GM21737 (cell line): Measurements from ENCODE around the gene TSPAN10.
"Not testable (repeated sequence)": the region's sequence is repeated elsewhere in the genome, so short reads cannot be mapped to it uniquely, and the experiment has no call there.

Source experiments
- ATAC-seq: cut with Tn5 transposase; IDR thresholded peaks from one replicate; pipeline ENCODE4 v1.9.1; 2021; ENCODE audit warnings: mild to moderate bottlenecking, moderate library complexity; ENCODE audit not compliant: unreplicated experiment

The TSPAN10 gene

DNA sequence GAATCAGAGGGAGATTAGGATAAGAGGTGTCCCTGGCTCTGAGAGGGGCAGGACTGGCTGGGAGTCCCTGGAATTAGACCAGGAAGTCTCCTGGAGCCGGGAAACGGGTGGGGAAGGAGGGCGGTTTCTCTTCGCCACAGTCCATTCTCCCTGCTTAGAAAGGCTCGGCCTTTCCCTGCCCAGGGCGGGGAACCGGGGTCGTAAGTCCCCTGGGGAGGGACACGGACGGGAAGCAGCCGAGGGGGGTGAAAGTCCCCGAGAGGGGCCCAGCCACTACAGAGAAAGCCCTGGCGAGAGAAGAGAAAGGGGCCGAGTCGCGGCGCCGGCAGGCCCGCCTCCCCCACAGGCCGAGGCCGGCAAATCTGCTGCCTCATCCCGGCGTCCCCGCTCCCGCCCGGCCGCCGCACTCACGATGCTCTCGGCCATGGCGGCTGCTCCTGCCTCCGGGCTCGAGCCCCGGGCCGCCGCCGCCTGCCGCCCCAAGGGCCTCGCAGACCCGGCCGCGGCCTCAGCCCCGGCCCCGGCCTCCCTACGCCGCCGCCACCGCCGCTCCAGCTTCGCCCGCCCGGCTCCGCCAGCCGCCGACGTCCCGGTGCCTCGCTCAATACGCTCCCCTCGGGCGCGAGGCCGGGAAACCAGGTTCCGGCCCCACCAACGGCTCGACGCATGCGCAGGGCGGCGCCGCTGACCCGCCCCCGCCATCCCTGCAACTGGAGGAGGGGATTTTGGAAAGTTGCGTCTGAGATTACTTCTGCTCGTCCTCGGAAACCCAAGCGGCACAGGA is at the start of gene TSPAN10, which contains the start of gene NPLOC4:
Gene TSPAN10 (plus strand): TSS at position 692 of the 784 bp plus-strand sequence. CDS start 5,217 bp downstream, outside the sequence.
Gene NPLOC4 (minus strand): TSS at position 608 of the 784 bp plus-strand sequence. CDS start 182 bp downstream, at position 426.
- peak; percentile 84 for ATAC-seq

DNA sequence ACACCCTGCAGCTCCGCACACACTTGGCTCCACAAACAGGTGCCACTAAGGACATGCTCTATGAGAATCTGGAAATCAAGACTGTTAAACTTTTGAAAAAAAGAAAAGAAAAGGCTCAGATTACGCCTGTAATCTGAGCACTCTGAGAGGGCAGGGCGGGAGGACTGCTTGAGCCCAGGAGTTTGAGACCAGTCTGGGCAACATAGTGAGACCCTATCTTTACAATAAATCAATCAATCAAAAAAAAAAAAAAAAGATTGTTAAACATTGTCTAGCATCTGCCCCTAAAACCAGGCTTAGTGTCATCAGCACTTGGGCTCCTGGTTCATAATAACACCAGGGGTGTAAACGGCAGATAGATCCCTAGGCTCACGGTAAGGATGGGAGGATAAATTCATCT is 47.4 kb upstream of the TSPAN10 start:
- no peak for ATAC-seq

DNA sequence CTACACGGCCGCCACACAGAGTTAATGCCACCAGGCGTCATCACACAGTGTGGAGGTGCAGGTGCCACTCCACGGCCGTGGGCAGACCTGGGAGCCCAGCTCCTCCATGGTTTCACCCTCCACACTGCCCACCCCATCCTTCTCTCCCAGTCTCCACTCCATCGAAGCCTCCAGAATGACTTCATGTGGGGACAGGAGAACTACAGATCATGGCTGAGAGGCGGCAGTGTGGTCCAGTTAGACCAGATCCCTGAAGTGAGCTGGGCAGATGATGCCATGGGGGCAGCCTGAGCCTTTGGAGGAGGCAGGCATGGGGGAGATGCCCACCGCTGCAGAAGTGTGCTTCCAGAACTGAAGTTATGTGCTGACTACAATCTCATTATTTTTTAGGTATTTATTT is 46.9 kb upstream of the TSPAN10 start:
- ATAC-seq: no peak

DNA sequence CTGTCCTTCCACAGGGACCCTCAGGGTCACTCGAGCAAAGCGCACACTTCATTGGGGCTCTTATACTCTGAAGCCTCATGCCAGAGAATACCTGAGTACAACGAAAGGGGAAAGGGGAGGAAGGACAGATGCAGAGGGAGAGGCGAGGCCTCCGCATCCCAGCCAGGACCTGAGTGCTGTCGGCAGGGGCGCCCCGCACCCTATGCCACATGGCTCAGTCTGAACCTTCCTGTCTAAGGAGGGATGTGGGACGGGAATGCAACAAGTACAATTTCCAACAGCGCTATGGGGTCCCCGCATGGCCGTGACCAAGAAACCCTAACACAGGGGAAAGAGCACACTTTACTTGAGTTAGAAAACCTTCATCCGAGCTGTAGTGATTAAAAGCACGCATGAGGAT is 45.0 kb upstream of the TSPAN10 start:
- ATAC-seq: no peak

DNA sequence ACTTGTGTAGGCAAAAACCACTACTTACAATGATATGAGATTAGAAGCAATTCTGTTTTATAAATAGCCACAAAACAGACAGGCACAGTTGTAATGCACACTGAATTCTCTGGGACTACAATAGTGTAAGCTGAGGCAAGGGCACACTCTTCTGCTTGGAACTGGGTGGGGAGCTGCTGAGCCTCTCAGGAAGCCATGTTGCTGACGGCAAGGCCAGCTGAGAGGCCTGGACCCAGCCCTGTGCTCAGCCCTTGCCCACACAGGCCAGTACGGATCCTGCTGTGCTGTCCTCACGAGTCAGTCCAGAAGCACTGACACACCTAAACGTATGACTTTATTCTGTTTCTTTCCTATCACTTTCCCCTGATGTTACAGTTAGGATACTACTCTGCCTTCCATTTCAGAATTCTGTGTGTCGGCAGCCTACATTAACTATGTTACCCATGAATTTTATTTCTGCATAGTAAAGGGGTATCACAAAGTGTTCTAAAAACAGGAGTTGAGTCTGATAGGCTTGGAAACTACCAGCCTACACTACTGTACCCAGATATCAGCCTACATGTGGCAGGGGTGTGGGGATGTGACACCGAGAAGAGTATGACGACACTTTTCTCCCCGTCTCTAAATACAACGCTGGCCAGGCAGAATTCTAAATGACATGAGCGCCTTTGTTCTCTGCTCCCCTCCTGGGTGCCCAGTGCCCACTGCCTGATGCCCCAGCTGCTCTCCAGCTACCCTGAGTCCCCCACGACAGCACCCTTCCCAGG is 43.7 kb upstream of the TSPAN10 start:
- no peak for ATAC-seq

DNA sequence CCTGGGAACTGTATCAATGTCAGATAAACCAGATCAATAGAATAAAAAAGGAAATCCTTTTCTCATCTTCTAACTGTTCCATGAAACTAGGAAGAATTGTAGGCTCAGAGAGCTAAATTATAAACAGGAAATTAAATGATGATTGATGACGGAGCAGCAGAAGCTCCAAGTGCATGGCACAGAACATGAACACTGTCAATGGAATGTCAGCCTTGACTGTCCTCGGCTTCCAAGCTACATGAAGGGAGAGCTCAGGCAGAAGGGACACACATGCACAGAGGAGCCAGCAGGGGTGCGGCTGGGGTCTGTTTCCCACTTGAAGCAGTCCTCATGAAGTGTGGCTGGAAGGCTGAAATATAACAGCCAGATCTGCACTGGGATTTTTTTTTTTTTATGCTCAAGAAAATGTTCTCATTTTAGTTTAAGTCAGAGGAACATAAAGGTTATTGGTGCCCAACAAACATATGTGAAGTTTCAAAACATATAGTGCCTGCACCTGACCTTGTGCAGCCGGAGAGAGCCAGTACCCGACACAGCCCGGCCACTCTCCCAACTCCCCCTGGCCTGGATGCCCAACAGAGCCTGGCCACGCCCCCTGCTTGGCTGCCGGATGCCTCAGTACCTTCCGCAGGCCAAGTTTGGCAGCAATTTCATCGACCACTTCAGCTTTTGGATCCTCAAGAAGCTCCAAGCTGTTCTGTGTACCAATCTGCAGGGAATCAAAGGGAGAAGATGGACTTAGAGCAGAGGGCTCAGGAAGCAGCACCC is 37.1 kb upstream of the TSPAN10 start:
- no peak for ATAC-seq

DNA sequence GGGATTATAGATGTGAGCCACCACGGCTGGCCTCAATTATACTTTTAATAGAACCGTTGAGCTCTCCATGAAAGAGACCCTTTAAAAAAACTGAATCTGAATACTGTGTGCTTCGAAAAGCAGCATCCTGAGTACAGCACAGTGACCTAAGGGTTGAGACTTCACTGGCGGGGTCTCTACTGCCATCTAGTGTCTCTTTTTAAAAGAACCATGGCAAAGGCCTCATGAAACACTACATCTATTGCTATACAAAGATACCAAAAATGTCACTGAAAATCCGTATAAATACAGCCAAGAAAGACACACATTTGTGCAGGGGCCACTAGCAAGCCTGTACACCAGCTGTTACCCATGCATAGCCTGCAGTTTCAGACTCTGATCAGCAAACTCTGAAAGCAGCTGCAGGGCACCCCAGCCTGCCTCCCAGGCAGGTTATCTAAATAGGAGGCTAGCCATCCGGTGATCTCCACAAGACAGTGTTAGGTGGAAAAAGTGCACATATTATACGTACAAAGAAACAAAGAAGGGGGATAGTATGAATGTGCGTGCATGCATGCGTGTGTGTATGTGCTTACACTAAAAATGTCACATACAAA is 35.4 kb upstream of the TSPAN10 start:
- ATAC-seq: no peak

DNA sequence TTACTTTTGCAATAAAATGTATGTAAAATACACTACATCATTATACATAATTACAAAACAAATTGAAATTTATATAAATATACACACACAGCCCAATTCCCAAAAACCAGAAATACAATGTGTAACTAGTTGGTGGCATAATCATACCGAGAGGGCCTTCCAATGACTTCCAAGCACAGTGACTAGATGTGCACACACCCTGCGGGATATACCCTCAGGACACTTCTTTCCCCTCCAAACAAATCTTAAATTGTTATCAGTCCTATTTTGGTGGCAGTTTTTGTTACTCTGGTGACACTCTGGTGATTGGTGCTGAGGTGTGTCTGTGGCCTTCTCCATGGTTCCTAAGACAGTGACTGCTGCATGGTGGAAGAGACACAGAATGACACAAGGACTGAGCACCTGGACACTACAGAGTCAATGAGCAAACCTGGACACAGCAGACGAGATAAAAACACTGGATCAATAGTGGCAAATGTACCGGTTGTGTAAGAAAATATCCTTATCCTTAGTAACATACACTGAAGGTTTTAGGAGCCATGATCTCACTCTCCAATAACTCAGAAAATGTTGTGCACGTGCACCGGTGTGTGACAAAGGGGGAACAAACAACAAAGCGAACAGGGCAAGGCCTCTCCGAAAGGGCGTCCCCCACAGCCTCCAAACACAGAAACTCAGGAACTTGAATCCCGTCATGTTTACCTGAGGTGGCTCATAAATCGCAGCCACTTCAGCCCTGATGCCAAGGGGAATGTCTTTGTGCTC is 33.0 kb upstream of the TSPAN10 start:
- ATAC-seq: no peak

DNA sequence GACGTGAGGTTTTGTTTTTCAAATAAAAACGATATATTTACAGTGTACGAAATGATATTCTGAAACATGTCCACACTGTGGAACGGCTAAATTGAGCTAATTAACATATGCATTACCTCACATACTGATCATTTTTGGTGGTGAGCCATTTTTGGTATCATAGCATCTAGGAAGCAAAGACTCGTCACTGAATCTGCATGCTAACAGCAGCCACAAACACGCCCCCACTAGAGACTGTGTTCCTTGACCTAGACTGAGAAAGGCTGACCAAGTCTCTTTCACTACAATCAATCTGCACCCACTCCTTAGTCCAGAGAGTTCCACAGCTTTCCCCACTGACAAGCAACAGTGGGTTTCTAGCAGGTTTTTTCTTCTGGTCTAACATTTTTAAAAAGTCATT is 29.6 kb upstream of the TSPAN10 start:
- ATAC-seq: no peak

DNA sequence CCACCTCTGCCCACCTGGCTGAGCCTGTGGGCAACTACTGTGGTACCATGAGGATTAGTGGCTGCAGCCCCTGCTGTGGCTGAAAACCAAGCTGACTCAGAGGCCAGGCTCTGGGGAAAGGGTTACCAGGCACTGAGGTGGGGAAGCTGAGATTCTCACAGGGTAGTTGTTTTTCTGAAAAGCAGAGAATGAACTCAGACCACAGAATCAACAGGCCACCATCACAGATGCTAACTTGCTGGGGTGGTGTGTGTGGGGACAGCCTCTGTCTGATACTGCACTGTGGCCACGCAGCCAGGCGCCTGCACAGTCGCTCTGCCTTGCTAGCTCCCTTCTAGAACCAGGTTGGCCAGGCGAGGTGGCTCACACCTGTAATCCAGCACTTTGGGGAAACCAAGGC is 28.9 kb upstream of the TSPAN10 start:
- ATAC-seq: no peak

DNA sequence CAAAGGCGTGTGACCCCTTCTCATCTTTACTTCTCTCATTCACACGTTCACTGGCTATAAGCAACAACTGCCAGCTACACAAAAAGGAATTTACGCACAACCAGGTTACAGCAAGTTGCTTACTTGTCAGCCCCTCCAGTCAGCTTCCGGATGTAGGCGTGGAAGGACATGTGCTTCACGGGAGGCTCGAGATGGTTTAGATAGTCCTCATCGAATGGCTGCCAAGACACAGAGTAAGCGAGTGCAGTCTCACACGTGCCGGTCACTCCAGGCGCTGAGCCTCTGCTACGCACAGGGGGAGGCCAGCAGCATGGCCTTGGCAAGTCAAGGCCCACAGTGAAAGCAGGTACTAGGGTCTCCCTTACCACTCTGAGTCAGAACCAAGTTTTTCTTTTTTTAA is 28.4 kb upstream of the TSPAN10 start:
- no peak for ATAC-seq

DNA sequence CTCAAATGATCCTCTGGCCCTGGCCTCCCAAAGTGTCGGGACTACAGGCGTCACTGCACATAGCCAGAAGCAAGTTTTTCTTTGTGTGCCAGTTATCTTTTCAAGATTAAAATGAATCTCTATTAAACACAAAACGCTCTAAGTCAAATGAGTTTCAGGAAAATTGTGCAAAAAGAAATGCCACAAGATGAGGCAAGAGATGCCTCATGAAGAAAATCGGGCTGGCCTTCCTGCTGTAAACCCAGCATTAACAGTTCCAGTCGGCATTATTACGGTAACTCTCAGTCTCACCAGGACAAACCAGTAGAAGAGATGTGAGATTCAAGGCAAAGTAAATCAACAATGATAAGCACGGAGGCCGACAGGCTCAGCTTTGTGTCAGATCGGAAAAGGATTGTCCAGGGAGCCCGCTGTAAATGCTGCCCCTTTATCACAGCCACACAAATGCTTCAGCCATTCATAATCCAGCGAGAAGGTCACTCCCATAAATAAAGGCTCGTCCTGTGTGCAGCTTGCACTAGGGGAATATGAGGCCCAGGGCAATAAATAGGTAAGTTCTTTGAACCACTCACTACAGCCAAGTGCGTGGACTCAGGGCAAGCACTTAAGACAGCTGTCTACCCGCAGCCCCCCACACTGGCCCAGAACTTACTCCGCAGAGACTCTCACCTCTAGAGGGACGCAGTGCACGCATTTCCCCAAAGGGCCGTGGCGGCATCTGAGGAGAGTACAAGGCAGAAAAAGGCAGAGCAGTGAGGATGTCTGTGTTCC is 27.3 kb upstream of the TSPAN10 start:
- ATAC-seq: no peak

DNA sequence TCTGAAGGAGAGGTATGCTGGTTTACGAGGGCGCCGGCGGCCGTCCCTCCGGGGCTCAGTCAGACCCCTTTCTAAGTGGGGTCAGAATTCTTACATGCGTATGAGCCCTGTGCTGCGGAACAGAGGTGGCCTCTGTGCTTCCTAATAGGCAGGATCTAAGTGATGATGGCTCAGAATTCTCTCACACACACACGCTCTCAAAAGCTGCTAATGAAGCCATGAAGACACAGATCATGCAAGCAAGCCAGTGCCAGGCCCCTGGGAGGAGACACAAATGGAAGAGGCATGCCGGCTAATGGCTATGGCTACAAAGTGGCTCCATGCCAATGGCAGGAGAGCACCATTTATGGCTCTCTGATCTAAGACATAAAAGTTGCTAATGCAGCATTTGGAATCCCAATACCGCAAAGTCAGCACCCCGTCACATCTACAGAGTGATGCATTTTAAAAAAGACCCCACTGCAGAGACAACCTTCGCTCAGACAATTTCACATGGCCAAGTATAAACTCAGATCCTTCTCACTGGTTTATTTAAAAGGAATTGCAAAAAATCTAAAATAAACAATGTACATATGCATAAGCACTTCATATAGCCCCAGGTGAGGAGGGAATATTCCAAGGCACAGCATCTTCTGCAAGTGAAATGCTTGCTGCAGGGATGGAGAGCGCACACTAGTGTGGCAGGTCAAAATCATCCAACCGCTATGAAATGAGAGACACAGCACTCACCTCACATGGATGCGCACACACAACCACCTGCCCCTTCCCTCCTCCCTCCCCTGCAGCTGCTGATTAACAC is 24.6 kb upstream of the TSPAN10 start:
- no peak for ATAC-seq

DNA sequence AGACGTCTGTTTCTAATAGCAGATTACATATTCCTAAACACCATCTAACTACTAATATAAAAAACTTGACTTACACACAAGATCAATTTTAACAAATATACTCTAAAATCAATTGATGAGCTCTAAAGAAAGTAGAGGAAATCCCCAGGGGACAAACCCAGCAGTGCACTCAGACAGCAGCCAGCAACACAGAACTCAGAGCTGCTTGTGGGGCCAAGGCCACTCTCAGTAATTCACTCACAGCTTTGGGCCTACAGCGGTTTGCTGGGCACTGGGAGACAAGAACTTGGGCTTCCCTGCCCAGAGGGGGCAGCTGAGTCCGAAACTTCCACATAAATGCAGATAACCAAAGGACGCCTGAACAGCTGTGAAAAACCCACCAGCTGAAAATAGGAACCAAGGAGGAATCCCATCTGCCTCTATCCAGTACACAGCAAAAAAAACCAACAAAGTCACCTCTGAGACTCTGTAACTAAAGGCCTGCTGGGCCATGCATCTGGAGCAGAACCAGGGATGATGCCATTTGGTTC is 21.5 kb upstream of the TSPAN10 start:
- no peak for ATAC-seq

DNA sequence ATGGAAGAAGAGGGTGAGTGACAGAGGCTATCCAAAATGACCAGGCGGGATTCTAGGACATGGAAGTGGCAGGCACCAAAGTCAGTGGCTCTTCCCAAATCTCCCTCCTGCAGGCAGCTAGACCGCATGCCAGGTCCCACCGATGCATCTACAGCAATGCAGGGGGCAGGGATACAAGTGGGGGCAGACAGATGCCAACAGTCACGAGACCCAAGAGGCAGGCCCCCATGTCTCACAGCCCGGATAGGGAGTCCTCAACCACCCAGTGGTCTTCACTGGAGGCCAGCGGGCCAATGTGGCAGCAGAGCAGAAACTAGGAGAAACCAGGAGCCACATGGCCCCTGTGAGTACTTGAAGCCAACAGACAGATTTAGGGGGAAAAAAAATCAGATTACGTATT is 20.1 kb upstream of the TSPAN10 start:
- ATAC-seq: no peak

DNA sequence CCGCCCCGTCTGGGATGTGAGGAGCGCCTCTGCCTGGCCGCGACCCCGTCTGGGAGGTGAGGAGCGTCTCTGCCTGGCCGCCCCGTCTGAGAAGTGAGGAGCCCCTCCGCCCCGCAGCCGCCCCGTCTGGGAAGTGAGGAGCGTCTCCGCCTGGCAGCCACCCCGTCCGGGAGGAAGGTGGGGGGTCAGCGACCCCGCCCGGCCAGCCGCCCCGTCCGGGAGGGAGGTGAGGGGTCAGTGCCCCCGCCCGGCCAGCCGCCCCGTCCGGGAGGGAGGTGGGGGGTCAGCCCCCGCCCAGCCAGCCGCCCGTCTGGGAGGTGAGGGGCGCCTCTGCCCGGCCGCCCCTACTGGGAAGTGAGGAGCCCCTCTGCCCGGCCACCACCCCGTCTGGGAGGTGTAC is 18.7 kb upstream of the TSPAN10 start:
- not testable (repeated sequence) for ATAC-seq

DNA sequence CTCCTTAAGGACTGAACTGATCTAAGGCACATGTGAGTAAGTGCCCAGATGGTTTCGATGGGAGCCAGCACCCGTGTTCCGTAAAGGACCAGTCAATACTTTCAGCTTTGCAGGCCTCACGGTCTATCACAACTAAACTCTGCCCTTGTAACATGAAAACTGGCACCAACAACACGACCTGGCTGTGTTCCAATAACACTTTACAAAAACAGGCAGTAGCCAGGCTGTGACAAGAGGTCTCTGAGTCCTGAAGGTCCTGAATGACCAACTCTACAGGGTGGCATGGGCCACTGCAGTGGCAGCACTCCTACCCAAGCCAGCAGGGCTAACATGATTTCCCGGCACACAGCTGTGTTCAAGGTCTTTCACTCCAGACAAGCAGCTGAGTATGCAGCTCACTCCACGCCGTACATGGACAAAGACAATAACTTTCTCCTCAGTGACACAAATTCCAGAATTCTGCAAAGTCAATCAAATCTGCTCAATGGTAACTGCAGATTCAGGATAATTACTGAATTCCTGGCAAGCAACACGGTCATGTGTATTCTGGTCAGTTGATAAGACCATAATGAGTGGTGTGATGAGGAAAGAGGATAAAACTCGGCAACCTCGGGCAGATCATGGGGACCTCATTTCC is 15.4 kb upstream of the TSPAN10 start:
- ATAC-seq: no peak

DNA sequence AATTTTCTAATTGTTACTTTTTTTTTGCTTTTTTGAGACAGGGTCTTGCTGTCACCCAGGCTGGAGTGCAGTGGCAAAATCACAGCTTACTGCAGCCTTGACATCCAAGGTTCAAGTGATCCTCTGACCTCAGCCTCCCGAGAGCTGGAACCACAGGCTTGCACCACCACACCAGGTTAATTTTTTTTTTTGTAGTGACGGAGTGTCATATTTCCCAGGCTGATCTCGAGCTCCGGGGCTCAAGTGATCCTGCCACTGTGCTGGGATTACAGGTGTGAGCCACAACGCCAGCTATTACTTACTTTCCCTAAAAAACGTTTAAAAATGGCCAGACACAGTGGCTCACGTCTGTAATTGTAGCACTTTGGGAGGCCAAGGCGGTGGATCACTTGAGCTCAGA is 6.7 kb upstream of the TSPAN10 start:
- no peak for ATAC-seq
